Upper lobe of right lung (tissue), 1 donor: Measurements from ENCODE around the gene KRTAP2-4. TPM values are rescaled to one million over a fixed set of nuclear protein-coding genes. Genes with fewer than 3 reads are reported as not detected.
"Not testable (repeated sequence)": the region's sequence is repeated elsewhere in the genome, so short reads cannot be mapped to it uniquely, and the experiment has no call there.

Source experiments
- ATAC-seq: fragments of 200-7000 bp; cut with Tn5 transposase; one replicate; pipeline ENCODE4 v1.9.1; 2020; ENCODE audit warnings: mild to moderate bottlenecking, moderate library complexity
- DNase-seq: peaks from one replicate; pipeline ENCODE4 v3.0.0-alpha.2; 2020
- H3K27ac ChIP-seq: fragments of 200-600 bp; one replicate; pipeline ENCODE4 v1.8.0; 2022
- H3K27me3 ChIP-seq: fragments of 200-600 bp; one replicate; pipeline ENCODE4 v1.8.0; 2022; ENCODE audit warnings: mild to moderate bottlenecking
- H3K36me3 ChIP-seq: fragments of 200-600 bp; one replicate; pipeline ENCODE4 v1.8.0; 2022
- H3K4me1 ChIP-seq: fragments of 200-600 bp; one replicate; pipeline ENCODE4 v1.8.0; 2022
- H3K4me3 ChIP-seq: fragments of 200-600 bp; one replicate; pipeline ENCODE4 v1.8.0; 2022; ENCODE audit warnings: mild to moderate bottlenecking
- H3K9me3 ChIP-seq: fragments of 200-600 bp; one replicate; pipeline ENCODE4 v1.8.0; 2022
- intact Hi-C: fragments of 100-400 bp; cut with DNase I; formaldehyde crosslinking; loops from one replicate; pipeline ENCODE4 v1.11.0; 2022
- total RNA-seq: library from RNA; stranded (reverse); fragmentation: NEBNext Ultra II Directional; extraction: Animal tissue kit (Norgen Biotek cat#: 25700); gene quantifications from one replicate; pipeline ENCODE4 v1.2.1, GENCODE V29; 2021
- TF ChIP-seq, protein P1 (sequence below): fragments of 200-600 bp; IDR thresholded peaks from one replicate; pipeline ENCODE4 v1.8.0; 2022; ENCODE audit warnings: antibody characterized with exemption
- donor health status: DM: no; HTN: yes; CAD: no; lungs with severe emphysema.

KRTAP2-4 gene
- total RNA-seq, 1 donor from 2014 or later = not detected

DNA sequence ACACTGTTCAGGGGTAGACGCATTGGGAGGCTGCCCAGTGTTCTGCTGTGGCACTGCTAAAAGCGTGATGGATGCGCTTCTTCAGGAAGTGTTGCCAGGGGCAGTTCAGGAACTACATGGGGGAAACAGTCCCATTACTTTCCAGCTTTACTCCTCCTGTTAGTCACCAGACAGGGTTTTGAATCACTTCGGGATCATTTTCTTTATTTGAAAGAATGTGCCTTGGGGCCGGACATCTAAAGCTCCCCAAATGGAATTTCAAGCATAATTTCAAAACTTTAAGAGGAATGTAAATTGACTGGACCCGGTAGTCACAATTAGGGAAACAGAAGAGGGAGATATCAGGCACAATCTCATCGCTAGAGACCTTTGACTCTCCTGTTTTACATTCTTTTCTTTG, 17.2 kb downstream of the KRTAP2-4 start:
- no peak for ATAC-seq
- no peaks in the 10 kb centered on the region for H3K9me3 ChIP-seq
- intact Hi-C loops = no loop called here

DNA sequence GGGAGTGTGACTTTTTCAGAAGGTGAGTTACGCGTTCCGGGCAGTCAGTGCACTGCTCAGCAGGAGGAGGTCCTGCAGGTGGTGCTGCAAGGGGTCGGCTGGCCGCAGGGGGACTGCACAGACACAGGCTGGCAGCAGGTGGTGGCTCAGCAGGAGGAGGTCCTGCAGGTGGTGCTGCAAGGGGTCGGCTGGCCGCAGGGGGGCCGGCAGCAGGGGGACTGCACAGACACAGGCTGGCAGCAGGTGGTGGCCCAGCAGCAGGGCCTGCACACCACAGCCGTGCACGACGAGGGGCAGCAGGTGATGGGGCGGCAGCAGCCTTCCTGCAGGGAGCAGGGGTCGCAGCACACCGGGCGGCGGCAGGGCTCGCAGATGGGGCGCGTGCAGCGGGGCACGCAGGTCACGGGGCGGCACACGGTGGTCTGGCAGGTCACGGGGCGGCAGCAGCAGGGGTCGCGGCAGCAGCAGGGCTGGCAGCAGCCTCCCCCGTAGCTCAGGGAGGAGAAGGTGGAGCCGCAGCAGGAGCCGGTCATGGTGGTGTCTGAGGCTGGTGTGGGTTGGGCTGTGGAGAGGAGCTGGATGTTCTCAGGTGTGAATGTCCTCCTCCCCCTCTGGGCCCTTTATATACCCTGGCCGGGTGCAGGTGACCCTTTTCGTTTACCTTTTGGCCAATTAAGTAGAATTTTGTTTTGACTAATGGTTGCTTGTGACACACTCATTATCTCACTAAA, 18.8 kb downstream of the KRTAP2-4 start, which contains the start of gene KRTAP2-1:
KRTAP2-1 (minus strand) TSS at position 582 of the 731 bp plus-strand sequence; CDS start at position 533, 49 bp downstream.
- H3K4me1 ChIP-seq, DNase-seq, intact Hi-C loops, H3K27ac ChIP-seq, H3K4me3 ChIP-seq, H3K36me3 ChIP-seq, H3K9me3 ChIP-seq: not testable (repeated sequence)
- ATAC-seq = peak; percentile 39
- peaks cover 11% of the 10 kb centered on the region for H3K27me3 ChIP-seq

More for the DNA sequence above, 17.2 kb downstream of the KRTAP2-4 start:
- Histone ChIP-seq H3K27ac (no peak overlapping the region), H3K4me1 (no peaks in the 10 kb centered on the region), H3K27me3 (peaks cover 11% of the 10 kb centered on the region), H3K4me3 (no peak overlapping the region), H3K36me3 (no peaks in the 10 kb centered on the region)
- no peak for DNase-seq
- TF ChIP-seq, protein P1, sequence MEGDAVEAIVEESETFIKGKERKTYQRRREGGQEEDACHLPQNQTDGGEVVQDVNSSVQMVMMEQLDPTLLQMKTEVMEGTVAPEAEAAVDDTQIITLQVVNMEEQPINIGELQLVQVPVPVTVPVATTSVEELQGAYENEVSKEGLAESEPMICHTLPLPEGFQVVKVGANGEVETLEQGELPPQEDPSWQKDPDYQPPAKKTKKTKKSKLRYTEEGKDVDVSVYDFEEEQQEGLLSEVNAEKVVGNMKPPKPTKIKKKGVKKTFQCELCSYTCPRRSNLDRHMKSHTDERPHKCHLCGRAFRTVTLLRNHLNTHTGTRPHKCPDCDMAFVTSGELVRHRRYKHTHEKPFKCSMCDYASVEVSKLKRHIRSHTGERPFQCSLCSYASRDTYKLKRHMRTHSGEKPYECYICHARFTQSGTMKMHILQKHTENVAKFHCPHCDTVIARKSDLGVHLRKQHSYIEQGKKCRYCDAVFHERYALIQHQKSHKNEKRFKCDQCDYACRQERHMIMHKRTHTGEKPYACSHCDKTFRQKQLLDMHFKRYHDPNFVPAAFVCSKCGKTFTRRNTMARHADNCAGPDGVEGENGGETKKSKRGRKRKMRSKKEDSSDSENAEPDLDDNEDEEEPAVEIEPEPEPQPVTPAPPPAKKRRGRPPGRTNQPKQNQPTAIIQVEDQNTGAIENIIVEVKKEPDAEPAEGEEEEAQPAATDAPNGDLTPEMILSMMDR = no peak

DNA sequence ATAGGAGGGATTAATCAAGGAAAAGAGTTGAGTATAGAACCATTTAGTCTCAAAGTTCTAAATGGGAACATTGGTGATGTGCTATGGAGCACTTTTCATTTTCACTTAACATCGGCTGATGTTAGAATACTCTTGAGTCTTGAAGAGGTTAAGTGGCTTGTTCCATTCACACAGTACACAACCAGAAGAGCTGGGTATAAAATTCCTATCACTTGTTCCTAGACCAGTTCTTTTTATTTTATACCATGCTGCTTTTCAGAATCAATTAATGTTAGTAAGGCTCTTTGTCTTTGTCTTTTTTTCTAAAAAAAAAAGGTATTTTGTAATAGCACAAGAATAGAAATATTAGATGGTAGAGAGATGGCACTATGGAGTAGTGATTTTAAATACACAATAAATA, 22.7 kb downstream of the KRTAP2-4 start:
- Histone ChIP-seq H3K9me3 (no peaks in the 10 kb centered on the region), H3K4me1 (no peaks in the 10 kb centered on the region), H3K27me3 (peaks cover 11% of the 10 kb centered on the region), H3K27ac (no peak overlapping the region), H3K4me3 (no peak overlapping the region), H3K36me3 (no peaks in the 10 kb centered on the region)
- TF ChIP-seq, protein P1 = no peak
- DNase-seq (no peak), ATAC-seq (no peak)
- intact Hi-C loops = no loop called here

DNA sequence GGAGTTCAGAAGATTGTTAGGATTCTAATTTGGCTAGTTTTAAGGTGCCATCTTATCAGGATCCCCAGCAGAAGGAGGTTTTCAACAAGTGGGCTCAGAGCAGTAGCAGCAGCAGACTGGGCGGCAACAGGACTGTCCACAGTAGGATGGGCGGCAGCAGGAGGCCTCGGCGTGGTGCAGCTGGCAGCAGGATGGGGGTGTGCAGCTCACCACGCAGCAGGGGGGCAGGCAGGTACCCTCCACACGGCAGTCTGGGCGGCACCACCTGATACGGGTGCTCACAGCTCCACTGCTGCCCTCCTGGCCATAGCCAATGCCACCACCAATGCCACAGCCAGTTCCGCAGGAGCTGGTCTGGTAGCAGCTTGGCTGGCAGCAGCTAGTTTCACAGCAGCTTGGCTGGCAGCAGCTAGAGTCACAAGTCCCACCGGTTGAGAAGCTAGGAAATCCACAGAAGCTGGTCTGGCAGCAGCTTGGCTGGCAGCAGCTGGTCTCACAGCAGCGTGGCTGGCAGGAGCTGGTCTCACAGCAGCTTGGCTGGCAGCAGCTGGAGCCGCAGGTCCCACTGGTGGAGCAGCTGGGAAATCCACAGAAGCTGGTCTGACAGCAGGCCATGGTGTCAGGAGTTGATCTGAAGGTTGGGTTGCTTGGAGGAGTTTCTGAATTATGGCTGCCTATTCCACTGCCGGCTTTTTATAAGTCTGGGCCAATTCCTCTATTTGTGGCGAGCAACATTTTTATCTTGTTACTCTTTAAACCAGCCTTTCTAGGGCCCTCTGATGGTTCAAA, 24.7 kb downstream of the KRTAP2-4 start, which contains the start of gene KRTAP1-1:
KRTAP1-1 (minus strand) TSS at position 668 of the 789 bp plus-strand sequence; CDS start at position 615, 53 bp downstream.
- H3K9me3 ChIP-seq, H3K27ac ChIP-seq, H3K27me3 ChIP-seq, H3K4me1 ChIP-seq, H3K4me3 ChIP-seq, intact Hi-C loops, H3K36me3 ChIP-seq, ATAC-seq, DNase-seq: not testable (repeated sequence)

DNA sequence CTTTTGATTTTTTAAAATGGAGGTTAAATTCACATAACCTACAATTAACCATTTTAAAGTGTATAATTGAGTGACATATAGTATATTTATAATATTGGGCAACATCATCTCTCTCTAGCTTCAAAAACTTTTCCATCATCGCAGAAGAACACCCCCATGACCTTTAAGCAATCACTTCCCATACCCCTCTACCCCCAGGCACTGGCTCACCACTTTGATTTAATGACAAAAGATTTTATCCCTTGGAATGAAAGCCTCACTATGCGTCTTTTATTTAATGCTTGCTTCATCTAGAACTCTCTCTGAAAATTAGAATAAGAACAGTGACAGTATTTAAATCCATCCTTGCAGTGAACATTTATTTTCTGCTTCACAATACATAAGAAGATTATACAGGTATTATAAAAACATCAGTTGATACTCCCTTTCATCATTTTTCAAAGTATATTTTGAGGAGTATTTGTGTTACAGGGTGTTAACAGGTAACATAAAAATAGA, 27.8 kb downstream of the KRTAP2-4 start:
- Histone ChIP-seq H3K9me3 (no peaks in the 10 kb centered on the region), H3K27me3 (no peaks in the 10 kb centered on the region), H3K36me3 (no peaks in the 10 kb centered on the region), H3K27ac (no peak overlapping the region), H3K4me1 (no peaks in the 10 kb centered on the region), H3K4me3 (no peak overlapping the region)
- intact Hi-C loops = no loop called here
- TF ChIP-seq, protein P1 = no peak
- ATAC-seq (no peak), DNase-seq (no peak)

DNA sequence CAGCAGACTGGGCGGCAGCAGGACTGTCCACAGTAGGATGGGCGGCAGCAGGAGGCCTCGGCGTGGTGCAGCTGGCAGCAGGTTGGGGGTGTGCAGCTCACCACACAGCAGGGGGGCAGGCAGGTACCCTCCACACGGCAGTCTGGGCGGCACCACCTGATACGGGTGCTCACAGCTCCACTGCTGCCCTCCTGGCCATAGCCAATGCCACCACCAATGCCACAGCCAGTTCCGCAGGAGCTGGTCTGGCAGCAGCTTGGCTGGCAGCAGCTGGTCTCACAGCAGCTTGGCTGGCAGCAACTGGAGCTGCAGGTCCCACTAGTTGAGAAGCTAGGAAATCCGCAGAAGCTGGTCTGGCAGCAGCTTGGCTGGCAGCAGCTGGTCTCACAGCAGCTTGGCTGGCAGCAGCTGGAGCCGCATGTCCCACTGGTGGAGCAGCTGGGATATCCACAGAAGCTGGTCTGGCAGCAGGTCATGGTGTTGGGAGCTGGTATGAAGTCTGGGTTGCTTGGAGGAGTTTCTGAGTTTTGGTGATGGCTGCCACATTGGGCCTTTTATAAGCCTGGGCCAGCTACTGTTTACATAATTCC, 31.2 kb downstream of the KRTAP2-4 start, which contains the start of gene KRTAP1-3:
KRTAP1-3 (minus strand) TSS at position 529 of the 590 bp plus-strand sequence; CDS start at position 476, 53 bp downstream.
- intact Hi-C loops, H3K9me3 ChIP-seq, ATAC-seq, H3K4me1 ChIP-seq, H3K27me3 ChIP-seq, H3K27ac ChIP-seq, H3K4me3 ChIP-seq, H3K36me3 ChIP-seq, DNase-seq: not testable (repeated sequence)
